ENCODE results near the gene ALOXE3.

The ALOXE3 gene

DNA sequence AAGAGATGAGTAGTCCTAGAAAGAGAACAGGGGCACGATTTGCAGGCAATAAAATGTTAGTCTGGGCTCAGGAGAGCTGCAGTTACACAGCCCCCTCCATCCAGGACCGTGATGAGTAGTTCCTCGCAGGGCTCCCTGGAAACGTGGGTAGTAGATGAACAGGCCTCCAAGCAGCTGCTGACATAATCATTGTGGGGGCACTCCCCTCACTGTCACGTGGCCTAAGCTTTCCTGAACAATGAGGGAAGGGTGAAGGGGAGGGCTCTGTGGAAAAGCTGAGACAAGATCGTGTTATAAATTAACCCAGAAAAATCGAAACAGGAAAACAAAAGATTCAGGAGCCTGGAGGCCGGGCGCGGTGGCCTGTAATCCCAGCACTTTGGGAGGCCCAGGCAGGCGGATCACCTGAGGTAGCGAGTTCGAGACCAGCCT, 35.2 kb upstream of the ALOXE3 start:
- H3K4me3 ChIP-seq (ENCODE audit: low read depth, low read length) = peak overlapping the region; percentile 90
- TF ChIP-seq, protein P1, sequence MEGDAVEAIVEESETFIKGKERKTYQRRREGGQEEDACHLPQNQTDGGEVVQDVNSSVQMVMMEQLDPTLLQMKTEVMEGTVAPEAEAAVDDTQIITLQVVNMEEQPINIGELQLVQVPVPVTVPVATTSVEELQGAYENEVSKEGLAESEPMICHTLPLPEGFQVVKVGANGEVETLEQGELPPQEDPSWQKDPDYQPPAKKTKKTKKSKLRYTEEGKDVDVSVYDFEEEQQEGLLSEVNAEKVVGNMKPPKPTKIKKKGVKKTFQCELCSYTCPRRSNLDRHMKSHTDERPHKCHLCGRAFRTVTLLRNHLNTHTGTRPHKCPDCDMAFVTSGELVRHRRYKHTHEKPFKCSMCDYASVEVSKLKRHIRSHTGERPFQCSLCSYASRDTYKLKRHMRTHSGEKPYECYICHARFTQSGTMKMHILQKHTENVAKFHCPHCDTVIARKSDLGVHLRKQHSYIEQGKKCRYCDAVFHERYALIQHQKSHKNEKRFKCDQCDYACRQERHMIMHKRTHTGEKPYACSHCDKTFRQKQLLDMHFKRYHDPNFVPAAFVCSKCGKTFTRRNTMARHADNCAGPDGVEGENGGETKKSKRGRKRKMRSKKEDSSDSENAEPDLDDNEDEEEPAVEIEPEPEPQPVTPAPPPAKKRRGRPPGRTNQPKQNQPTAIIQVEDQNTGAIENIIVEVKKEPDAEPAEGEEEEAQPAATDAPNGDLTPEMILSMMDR (conservative IDR thresholded peaks at IDR 0.05; ENCODE audit: low read depth, low read length) = no peak
- peak; percentile 98 for DNase-seq (ENCODE audit: low read depth)

DNA sequence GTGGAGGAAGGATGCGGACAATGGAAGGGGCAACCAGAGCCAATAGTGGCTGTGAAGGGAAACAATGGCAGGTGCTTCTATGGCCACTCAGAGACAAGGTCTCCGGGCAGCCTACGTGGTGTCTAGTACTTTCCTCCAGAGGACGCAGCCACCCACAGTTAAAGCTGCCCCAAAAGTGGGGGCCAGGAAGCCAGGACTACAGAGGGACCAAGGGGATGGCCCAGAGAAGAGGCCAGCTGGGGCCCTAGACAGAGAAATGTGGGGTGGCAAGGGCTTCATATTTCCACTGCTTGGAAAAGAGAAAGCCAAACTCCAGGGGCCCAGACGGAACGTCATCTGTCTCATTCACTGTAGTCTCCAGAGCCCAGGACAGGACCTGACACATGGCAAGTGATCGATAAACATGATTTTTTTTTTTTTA, 34.7 kb upstream of the ALOXE3 start:
- DNase-seq (ENCODE audit: low read depth) = no peak
- H3K4me3 ChIP-seq (ENCODE audit: low read depth, low read length) = peak overlapping the region; percentile 94

DNA sequence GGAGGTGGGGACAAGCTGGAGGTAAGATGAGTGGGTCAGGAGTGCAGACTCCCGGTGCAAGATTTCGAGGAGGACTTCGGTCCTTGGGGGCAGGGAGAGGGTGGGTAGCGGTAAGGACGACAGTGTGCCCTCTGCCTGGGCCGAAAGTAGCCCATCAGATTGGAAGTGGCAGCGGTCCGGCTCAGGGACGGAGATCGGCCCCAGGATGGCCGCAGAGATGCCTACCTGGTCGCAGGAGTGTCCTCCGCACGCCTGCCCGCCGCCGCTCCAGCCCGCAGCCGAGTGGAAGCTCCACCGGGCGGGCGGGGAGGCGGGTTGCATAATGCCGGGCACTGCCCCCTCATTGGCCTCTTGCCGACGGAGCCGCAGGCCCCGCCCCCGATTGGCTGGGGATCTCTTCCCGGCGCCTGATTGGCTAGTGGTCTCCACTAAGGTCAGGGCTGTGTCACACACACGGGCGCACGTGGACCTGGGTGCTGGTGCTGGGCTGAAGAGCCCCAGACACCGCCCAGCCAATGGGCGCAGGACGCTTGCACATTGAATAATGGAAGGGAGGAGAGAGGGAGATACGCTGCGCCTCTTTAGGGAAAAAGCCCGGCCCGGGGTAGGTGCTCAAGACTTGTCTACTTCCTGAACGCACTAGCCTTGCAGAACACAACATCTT, 33.9 kb upstream of the ALOXE3 start, which contains the start of gene PER1:
TSS of gene PER1 (minus strand) at position 293 of the 664 bp plus-strand sequence. CDS start 1,698 bp downstream, outside the sequence.
- TF ChIP-seq, protein P1 (conservative IDR thresholded peaks at IDR 0.05; ENCODE audit: low read depth, low read length) = no peak
- peak; percentile 99 for DNase-seq (ENCODE audit: low read depth)
- peak within 1 kb of the TSS; percentile 94 for H3K4me3 ChIP-seq (ENCODE audit: low read depth, low read length)

More for the DNA sequence above, 34.7 kb upstream of the ALOXE3 start:
- TF ChIP-seq, protein P1 (conservative IDR thresholded peaks at IDR 0.05; ENCODE audit: low read depth, low read length) = no peak

DNA sequence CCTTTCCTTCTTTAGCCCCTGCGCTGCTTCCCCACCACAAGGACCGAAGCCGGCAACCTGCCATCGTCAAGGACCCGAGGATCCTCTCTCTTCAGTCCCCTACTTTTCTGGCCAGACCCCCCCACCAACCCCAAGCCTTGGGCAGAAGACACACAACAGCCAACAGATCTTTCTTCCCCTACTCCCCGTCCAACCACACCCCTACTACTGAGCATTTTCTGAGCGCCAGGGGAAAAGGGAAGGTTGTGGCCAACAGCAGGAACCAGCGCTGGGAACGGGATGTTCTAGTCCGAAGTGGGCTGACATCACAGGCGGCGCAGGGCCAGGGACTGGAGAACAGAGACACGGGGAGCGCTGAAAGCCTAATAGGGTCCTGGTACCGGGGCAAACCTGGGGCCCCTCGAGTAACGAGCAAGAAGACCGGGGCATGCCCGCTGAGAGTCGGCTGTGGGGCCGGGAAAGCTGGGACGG, 33.4 kb upstream of the ALOXE3 start:
- peak; percentile 91 for DNase-seq (ENCODE audit: low read depth)
- TF ChIP-seq, protein P1 (conservative IDR thresholded peaks at IDR 0.05; ENCODE audit: low read depth, low read length) = no peak
- H3K4me3 ChIP-seq (ENCODE audit: low read depth, low read length) = peak overlapping the region; percentile 94

DNA sequence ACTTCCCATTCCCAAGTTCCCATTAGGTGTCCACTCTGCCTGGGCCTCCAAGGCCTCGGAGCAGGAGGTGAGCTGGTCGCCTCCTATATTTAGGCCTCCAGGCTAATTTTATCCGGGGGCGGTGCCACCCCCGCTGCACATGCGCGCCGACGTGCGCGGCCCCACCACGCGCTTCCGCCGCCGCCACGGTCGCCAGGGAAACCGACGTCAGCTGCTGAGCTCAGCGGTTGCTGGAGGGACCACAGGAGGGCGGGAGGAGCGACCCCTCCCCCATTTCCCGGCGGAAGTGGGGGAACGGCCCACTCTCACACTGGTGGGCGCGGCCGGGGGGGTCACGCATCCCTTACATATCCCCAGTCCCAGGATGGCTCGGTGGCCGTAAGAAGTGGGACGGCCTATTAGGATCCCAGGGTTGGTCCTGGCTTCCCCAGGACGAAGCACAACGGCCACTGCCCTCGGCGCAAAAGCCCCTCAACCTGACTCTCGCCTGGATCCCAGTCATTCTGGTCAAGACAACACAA, 32.9 kb upstream of the ALOXE3 start:
- peak overlapping the region; percentile 94 for H3K4me3 ChIP-seq (ENCODE audit: low read depth, low read length)
- peak; percentile 96 for DNase-seq (ENCODE audit: low read depth)
- TF ChIP-seq, protein P1 (conservative IDR thresholded peaks at IDR 0.05; ENCODE audit: low read depth, low read length) = no peak

DNA sequence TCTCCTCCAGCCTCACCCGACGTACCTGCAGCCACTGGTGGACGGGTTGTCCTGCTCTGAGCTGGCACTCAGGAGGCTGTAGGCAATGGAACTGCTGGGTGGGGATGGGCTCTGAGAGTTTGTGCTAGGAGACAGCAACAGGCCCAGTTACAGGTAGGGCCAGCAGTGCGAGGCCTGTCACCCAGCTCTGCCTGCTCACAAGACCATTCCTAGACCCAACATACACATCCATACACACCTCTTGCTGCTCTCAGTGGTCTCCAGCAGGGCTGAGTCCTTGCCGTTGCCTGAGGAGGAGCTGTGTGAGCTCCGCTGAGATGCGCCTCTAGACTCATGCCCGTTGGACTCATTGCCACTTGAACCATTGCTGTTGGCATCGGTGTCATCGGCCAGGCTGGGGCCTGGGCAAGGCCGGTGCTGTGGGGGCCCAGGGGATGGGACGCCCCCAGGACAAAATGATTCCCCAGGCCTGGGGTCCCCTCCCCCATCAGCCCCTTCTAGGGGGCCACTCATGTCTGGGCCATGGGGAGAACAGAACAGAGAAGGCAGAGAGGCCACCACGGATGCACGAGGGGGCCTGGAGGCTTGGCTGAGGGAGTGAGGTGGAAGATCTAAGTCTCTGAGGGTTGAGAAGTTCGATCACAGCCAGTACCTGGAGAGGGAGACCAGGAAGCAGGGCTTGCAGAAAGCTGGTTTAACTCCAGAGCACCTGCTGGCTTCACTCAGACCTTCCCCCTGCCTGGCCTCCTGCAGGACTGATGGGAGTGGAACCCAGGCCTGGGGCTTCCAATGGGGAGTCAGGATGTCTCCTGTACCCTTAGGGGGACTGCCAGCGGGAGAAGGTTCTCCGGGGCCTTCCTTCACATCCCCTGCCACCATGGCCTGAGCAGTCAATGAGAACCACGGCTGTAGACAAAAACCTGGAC, 32.1 kb upstream of the ALOXE3 start:
- H3K4me3 ChIP-seq (ENCODE audit: low read depth, low read length) = peak overlapping the region; percentile 94
- DNase-seq (ENCODE audit: low read depth) = no peak
- TF ChIP-seq, protein P1 (conservative IDR thresholded peaks at IDR 0.05; ENCODE audit: low read depth, low read length) = no peak
